ENCODE measurements around the gene KRT2. TPM values are rescaled to one million over a fixed set of nuclear protein-coding genes. Genes with fewer than 3 reads are reported as not detected.
"Not testable (repeated sequence)": the region's sequence is repeated elsewhere in the genome, so short reads cannot be mapped to it uniquely, and the experiment has no call there.

Gene KRT2
- total RNA-seq, 1 donor from 2014 or later = not detected

- Mint-ChIP-seq H3K27ac (ENCODE audit: unreplicated experiment) (no peak overlapping the region), H3K4me3 (ENCODE audit: unreplicated experiment) (no peak overlapping the region), H3K36me3 (ENCODE audit: unreplicated experiment) (no peaks in the 10 kb centered on the region), H3K4me1 (ENCODE audit: unreplicated experiment) (no peaks in the 10 kb centered on the region), H3K9me3 (ENCODE audit: unreplicated experiment) (no peaks in the 10 kb centered on the region), H3K27me3 (ENCODE audit: unreplicated experiment) (peaks cover 35% of the 10 kb centered on the region)
- DNase-seq (ENCODE audit: extremely low spot score, unreplicated experiment) = no peak
- no peak for TF ChIP-seq CTCF (IDR thresholded peaks at IDR 0.05)
These were observed 20.4 kb upstream of the KRT2 start for GRCh38 chr12:52672321-52672933.

GRCh38 chr12:52670961-52671360 lies 18.9 kb upstream of the KRT2 start:
- no peak for DNase-seq (ENCODE audit: extremely low spot score, unreplicated experiment)

GRCh38 chr12:52670506-52670905 lies 18.5 kb upstream of the KRT2 start:
- Mint-ChIP-seq H3K36me3 (ENCODE audit: unreplicated experiment) (no peaks in the 10 kb centered on the region), H3K27me3 (ENCODE audit: unreplicated experiment) (peaks cover 26% of the 10 kb centered on the region), H3K27ac (ENCODE audit: unreplicated experiment) (no peak overlapping the region), H3K4me3 (ENCODE audit: unreplicated experiment) (no peak overlapping the region), H3K9me3 (ENCODE audit: unreplicated experiment) (no peaks in the 10 kb centered on the region), H3K4me1 (ENCODE audit: unreplicated experiment) (no peaks in the 10 kb centered on the region)
- TF ChIP-seq CTCF (IDR thresholded peaks at IDR 0.05) = no peak
- no peak for DNase-seq (ENCODE audit: extremely low spot score, unreplicated experiment)

More at GRCh38 chr12:52670961-52671360, 18.9 kb upstream of the KRT2 start:
- H3K4me3 Mint-ChIP-seq (ENCODE audit: unreplicated experiment) = no peak overlapping the region
- H3K27me3 Mint-ChIP-seq (ENCODE audit: unreplicated experiment) = peaks cover 30% of the 10 kb centered on the region
- H3K27ac Mint-ChIP-seq (ENCODE audit: unreplicated experiment) = no peak overlapping the region
- H3K9me3 Mint-ChIP-seq (ENCODE audit: unreplicated experiment) = no peaks in the 10 kb centered on the region
- H3K4me1 Mint-ChIP-seq (ENCODE audit: unreplicated experiment) = no peaks in the 10 kb centered on the region
- H3K36me3 Mint-ChIP-seq (ENCODE audit: unreplicated experiment) = no peaks in the 10 kb centered on the region
- TF ChIP-seq CTCF (IDR thresholded peaks at IDR 0.05) = no peak

GRCh38 chr12:52669941-52670340 lies 17.9 kb upstream of the KRT2 start:
- DNase-seq (ENCODE audit: extremely low spot score, unreplicated experiment); H3K4me1 Mint-ChIP-seq (ENCODE audit: unreplicated experiment); H3K36me3 Mint-ChIP-seq (ENCODE audit: unreplicated experiment); H3K4me3 Mint-ChIP-seq (ENCODE audit: unreplicated experiment); H3K9me3 Mint-ChIP-seq (ENCODE audit: unreplicated experiment); H3K27ac Mint-ChIP-seq (ENCODE audit: unreplicated experiment): not testable (repeated sequence)
- H3K27me3 Mint-ChIP-seq (ENCODE audit: unreplicated experiment) = peaks cover 25% of the 10 kb centered on the region

- no peak overlapping the region for H3K4me3 Mint-ChIP-seq (ENCODE audit: unreplicated experiment)
- H3K4me1 Mint-ChIP-seq (ENCODE audit: unreplicated experiment) = no peaks in the 10 kb centered on the region
- H3K36me3 Mint-ChIP-seq (ENCODE audit: unreplicated experiment) = no peaks in the 10 kb centered on the region
- DNase-seq (ENCODE audit: extremely low spot score, unreplicated experiment) = no peak
- H3K27ac Mint-ChIP-seq (ENCODE audit: unreplicated experiment) = no peak overlapping the region
- no peak for TF ChIP-seq CTCF (IDR thresholded peaks at IDR 0.05)
- no peaks in the 10 kb centered on the region for H3K9me3 Mint-ChIP-seq (ENCODE audit: unreplicated experiment)
- peaks cover 24% of the 10 kb centered on the region for H3K27me3 Mint-ChIP-seq (ENCODE audit: unreplicated experiment)
These were observed 17.4 kb upstream of the KRT2 start for GRCh38 chr12:52669426-52669825.

- DNase-seq (ENCODE audit: extremely low spot score, unreplicated experiment) = no peak
- H3K9me3 Mint-ChIP-seq (ENCODE audit: unreplicated experiment) = no peaks in the 10 kb centered on the region
- H3K27me3 Mint-ChIP-seq (ENCODE audit: unreplicated experiment) = peaks cover 28% of the 10 kb centered on the region
- no peak overlapping the region for H3K27ac Mint-ChIP-seq (ENCODE audit: unreplicated experiment)
- H3K36me3 Mint-ChIP-seq (ENCODE audit: unreplicated experiment) = no peaks in the 10 kb centered on the region
- TF ChIP-seq CTCF (IDR thresholded peaks at IDR 0.05) = no peak
- no peaks in the 10 kb centered on the region for H3K4me1 Mint-ChIP-seq (ENCODE audit: unreplicated experiment)
- H3K4me3 Mint-ChIP-seq (ENCODE audit: unreplicated experiment) = no peak overlapping the region
These were observed 15.9 kb upstream of the KRT2 start for GRCh38 chr12:52667931-52668330.
